ENCODE measurements around the gene CABP7. TPM values are rescaled to one million over a fixed set of nuclear protein-coding genes. Genes with fewer than 3 reads are reported as not detected.
"Not testable (repeated sequence)": the region's sequence is repeated elsewhere in the genome, so short reads cannot be mapped to it uniquely, and the experiment has no call there.

The CABP7 gene
- total and polyA plus RNA-seq, 10 donors = 0.04 to 0.37 (median 0.15) TPM; not detected in 5

GRCh38 chr22:29753808-29754657 lies 34.2 kb downstream of the CABP7 start:
- Histone ChIP-seq H3K4me3 (no peak overlapping the region), H3K36me3 (peaks cover 0 to 47% (median 5%) of the 10 kb centered on the region in 6 donors), H3K4me1 (peaks cover 0 to 28% (median 13%) of the 10 kb centered on the region in 6 donors), H3K27me3 (replicated peaks in 1 of 7) (no peaks in the 10 kb centered on the region), H3K9me3 (no peaks in the 10 kb centered on the region), H3K27ac (no peak overlapping the region)
- no peak for TF ChIP-seq CTCF (IDR thresholded peaks at IDR 0.05 in 8 of 11, conservative IDR thresholded peaks at IDR 0.05 in 3 of 11)
- no peak for TF ChIP-seq POLR2A (IDR thresholded peaks at IDR 0.05)
- TF ChIP-seq POLR2AphosphoS5 (IDR thresholded peaks at IDR 0.05) = no peak
- intact Hi-C loops (cut with DNase I; ENCODE audit: low total_unique reads) = no loop called here
- DNase-seq = no peak
- 76 to 93% (median 87%) methylated on average over 9 to 16 of the region's 16 CpGs for WGBS, 5 donors

- intact Hi-C loops (cut with DNase I; ENCODE audit: low total_unique reads); H3K4me3 ChIP-seq; H3K27me3 ChIP-seq (replicated peaks in 1 of 7); DNase-seq; H3K9me3 ChIP-seq; H3K27ac ChIP-seq: not testable (repeated sequence)
- WGBS, 5 donors = 78 to 89% (median 84%) methylated on average over 11 of the region's 11 CpGs
- Histone ChIP-seq H3K36me3 (peaks cover 0 to 42% (median 5%) of the 10 kb centered on the region in 6 donors), H3K4me1 (peaks cover 0 to 26% (median 13%) of the 10 kb centered on the region in 6 donors)
Observed at GRCh38 chr22:29754658-29755395, 35.0 kb downstream of the CABP7 start.

GRCh38 chr22:29755889-29756288 lies 36.1 kb downstream of the CABP7 start:
- intact Hi-C loops (cut with DNase I; ENCODE audit: low total_unique reads) = no loop called here
- no peak for TF ChIP-seq POLR2A (IDR thresholded peaks at IDR 0.05)
- no peak for TF ChIP-seq CTCF (IDR thresholded peaks at IDR 0.05 in 8 of 11, conservative IDR thresholded peaks at IDR 0.05 in 3 of 11)
- TF ChIP-seq POLR2AphosphoS5 (IDR thresholded peaks at IDR 0.05) = no peak
- Histone ChIP-seq H3K4me3 (no peak overlapping the region), H3K27me3 (replicated peaks in 1 of 7) (no peaks in the 10 kb centered on the region), H3K27ac (no peak overlapping the region), H3K4me1 (peaks cover 0 to 16% (median 9%) of the 10 kb centered on the region in 6 donors), H3K9me3 (no peaks in the 10 kb centered on the region), H3K36me3 (peaks cover 0 to 33% (median 5%) of the 10 kb centered on the region in 6 donors)
- no peak for DNase-seq
- WGBS, 5 donors = 88 to 97% (median 91%) methylated on average over 9 of the region's 9 CpGs

GRCh38 chr22:29756341-29756740 lies 36.5 kb downstream of the CABP7 start:
- Histone ChIP-seq H3K4me1 (peaks cover 0 to 11% (median 4%) of the 10 kb centered on the region in 6 donors), H3K27ac (no peak overlapping the region), H3K27me3 (replicated peaks in 1 of 7) (no peaks in the 10 kb centered on the region), H3K4me3 (no peak overlapping the region), H3K36me3 (peaks cover 0 to 33% (median 5%) of the 10 kb centered on the region in 6 donors), H3K9me3 (no peaks in the 10 kb centered on the region)
- WGBS, 5 donors = 77 to 95% (median 89%) methylated on average over 7 of the region's 7 CpGs
- intact Hi-C loops (cut with DNase I; ENCODE audit: low total_unique reads) = no loop called here
- DNase-seq = no peak
- TF ChIP-seq CTCF (IDR thresholded peaks at IDR 0.05 in 8 of 11, conservative IDR thresholded peaks at IDR 0.05 in 3 of 11) (no peak), POLR2AphosphoS5 (IDR thresholded peaks at IDR 0.05) (no peak), POLR2A (IDR thresholded peaks at IDR 0.05) (no peak)
